ENCODE data around the gene DDX51.

DNA sequence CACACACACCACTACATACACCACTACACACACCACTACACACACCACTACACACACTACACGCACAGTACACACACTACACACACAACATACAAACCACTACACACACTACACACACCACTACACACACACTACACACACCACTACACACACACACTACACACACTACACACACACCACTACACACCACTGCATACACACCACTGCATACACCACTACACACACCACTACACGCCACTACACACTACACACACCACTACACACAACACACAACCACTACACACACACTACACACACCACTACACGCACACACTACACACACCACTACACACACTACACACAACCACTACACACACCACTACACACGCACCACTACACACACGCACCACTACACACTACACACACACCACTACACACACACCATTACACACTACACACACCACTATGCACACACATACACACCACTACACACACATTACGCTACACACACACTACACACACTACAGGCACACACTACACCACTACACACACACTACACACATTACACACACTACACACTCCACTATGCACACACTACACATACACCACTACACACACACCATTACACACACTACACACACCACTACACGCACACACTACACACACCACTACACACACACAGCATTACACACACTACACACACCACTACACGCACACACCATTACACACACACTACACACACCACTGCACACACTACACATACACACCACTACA, 12.6 kb upstream of the DDX51 start:
- no peak for TF ChIP-seq POLR2A (IDR thresholded peaks at IDR 0.05)
- TF ChIP-seq POLR2AphosphoS5 (IDR thresholded peaks at IDR 0.05) = no peak
- TF ChIP-seq, protein P1, sequence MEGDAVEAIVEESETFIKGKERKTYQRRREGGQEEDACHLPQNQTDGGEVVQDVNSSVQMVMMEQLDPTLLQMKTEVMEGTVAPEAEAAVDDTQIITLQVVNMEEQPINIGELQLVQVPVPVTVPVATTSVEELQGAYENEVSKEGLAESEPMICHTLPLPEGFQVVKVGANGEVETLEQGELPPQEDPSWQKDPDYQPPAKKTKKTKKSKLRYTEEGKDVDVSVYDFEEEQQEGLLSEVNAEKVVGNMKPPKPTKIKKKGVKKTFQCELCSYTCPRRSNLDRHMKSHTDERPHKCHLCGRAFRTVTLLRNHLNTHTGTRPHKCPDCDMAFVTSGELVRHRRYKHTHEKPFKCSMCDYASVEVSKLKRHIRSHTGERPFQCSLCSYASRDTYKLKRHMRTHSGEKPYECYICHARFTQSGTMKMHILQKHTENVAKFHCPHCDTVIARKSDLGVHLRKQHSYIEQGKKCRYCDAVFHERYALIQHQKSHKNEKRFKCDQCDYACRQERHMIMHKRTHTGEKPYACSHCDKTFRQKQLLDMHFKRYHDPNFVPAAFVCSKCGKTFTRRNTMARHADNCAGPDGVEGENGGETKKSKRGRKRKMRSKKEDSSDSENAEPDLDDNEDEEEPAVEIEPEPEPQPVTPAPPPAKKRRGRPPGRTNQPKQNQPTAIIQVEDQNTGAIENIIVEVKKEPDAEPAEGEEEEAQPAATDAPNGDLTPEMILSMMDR (IDR thresholded peaks at IDR 0.05) = no peak
- TF ChIP-seq EP300 (IDR thresholded peaks at IDR 0.05) = no peak

All from upper lobe of left lung (tissue), 4 donors.